ENCODE measurements around the gene DSCAML1.
A peak's percentile ranks its signal among the peaks of the same experiment; 100 is the strongest.

The DSCAML1 gene

DNA sequence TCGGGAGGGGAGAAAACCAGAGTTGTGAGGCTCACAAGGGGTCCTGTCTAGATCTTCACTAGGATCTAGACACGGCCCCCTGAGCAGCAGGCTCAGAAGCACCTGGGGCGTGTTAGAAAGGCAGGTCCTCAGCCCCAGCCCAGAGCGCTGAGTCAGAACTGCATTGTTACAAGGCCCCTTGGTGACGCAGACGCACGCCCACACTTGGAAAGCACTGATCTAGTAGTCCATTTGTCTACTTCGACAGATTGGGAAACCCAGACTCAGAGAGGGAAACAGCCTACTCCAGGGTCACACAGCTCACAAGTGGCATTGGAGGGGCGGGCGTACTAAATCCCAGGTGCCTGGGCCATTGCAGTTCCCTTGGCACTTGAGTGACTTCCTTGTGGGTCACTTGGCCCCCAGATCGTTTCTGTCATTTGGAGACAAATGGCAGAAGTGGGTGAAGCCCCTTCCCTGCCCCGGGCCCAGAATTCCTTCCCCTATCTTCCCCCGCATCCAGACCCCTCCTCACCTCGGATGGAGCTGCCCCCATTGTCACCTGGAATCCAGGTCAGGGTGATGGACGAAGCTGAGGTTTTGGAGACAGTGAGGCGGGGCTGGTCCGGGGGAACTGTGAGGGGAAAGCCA is 358.5 kb downstream of the DSCAML1 start:
- Histone ChIP-seq H3K27ac (no peak overlapping the region), H3K4me3 (no peak overlapping the region)

DNA sequence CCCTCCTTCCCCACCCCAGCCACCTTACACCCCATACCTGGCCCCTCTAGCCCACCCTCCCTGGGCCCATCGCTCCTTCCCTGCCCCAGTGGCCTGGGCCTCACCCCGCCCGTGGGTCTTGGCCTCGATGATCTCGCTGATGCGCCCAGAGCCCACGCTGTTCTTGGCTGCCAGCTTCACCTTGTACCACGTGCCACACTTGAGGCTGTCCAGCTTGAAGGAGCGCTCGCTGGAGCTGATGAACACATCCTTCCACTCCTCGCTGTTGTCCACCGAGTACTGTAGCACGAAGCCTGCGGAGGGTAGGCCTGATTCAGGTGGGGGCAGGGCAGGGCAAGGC is 359.3 kb downstream of the DSCAML1 start:
- H3K27ac ChIP-seq, result no peak overlapping the region
- no peak overlapping the region for H3K4me3 ChIP-seq

DNA sequence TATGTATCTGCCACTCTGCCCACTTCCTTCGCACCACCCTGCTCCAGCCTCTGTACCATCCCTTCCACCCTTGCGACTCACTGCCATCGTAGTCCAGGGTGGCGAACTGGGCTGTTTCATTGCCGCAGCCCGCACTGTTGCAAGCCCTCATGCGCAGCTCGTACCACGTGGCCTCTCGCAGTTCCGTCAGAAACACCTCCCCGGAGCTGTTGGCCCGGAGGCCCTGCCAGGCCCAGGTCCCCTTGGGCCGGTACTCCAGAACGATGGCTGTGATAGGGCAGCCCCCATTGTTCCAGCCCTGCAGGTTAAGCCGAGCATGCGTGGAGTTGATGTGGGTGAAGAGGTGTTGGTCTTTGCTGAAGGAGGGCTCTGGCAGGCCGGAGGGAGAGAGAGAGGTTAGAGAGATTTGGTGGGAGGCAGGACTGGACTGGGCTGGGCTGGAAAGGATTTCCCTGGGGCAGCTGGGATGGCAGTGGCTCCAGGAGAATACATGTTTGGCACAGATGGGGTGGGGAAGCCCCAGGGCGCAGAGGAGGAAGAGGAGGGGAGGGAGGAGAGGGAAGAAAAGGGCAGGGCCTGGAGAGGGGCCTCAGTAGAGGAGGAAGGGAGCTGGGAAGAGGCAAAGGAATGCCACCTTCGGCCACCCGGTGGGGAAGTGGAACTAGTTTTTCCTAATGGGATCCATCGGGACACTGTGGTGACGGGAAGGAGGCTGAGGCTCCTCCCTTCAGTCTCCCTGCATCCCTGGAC is 359.8 kb downstream of the DSCAML1 start:
- Histone ChIP-seq H3K4me3 (no peak overlapping the region), H3K27ac (no peak overlapping the region)

DNA sequence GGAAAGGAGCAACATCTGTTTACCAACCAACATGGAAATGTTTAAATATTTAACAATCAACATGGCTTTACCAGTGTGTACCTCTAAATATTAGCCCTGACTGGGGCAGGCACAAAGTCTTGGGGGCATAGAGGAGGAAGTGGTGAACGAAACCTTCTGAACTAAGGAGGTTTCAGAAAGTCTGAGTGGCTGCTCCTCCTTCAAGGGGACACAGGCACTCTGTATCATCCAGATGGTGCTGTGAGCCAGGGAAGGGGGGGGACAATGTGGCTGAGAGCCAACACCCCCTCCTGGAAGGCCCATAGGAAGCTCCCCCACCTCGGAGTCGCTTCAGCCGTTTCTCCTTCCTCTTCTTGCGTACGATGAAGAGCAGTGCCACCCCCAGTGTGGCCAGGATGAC is 361.7 kb downstream of the DSCAML1 start:
- no peak overlapping the region for H3K27ac ChIP-seq

DNA sequence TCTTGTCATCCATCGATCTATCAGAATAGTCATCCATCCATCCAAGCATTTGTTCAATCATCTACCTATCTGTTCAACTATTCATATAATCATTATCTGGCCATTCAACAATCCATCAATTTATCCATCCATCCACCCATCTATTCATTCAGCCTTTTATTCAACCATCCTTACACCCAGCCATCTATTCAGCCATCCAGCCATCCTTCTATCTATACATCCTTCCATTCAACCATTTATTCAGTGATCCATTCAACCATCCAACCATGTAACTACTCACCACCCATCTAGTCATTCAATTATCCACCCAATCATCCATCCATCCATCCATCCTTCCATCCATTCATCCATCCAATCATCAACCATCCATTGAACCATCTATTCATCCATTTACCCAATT is 362.5 kb downstream of the DSCAML1 start:
- Histone ChIP-seq H3K27ac (peak overlapping the region in 1 of 21 experiments; percentile 13), H3K4me3 (no peak overlapping the region)

More for the DNA sequence above, 361.7 kb downstream of the DSCAML1 start:
- H3K4me3 ChIP-seq, result no peak overlapping the region

DNA sequence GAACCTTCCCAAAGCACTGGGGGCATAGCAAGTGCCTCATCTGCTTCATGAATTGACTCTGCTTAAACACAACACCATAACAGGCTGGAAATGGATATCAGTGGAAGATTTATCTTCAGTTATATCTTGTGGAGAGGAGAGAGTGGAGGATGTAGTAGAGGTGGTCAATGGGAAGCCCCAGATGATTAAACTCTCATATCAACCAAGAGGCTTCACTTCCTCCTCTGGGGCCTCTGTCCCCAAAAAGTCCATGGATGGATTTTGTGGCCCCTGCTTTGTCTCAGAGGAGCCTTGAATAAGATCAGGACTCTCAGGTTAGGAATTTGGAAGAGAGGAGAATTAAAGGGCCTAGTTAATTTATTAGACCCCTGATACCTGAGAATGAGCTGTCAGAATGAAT is 363.3 kb downstream of the DSCAML1 start:
- Histone ChIP-seq H3K4me3 (no peak overlapping the region), H3K27ac (no peak overlapping the region)

DNA sequence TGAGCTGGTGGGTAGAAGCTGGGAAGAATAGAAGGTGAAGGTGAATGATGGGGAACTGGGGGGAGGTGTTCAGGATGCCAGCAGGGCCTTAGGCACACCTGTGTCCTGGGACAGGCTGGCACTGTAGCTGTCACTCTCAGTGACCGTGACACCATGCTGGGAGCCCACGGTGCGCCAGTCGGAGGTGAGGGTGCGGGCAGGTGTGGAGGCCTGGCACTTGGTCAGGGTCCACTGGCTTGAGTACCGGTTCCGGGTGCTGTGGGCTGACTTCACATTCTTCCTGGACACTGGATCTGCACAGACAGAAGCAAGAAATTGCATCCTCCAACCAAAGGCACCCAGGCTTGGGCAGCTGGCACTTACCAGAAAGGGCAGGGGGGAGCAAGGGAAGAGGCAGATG is 365.6 kb downstream of the DSCAML1 start:
- Histone ChIP-seq H3K27ac (no peak overlapping the region), H3K4me3 (no peak overlapping the region)

DNA sequence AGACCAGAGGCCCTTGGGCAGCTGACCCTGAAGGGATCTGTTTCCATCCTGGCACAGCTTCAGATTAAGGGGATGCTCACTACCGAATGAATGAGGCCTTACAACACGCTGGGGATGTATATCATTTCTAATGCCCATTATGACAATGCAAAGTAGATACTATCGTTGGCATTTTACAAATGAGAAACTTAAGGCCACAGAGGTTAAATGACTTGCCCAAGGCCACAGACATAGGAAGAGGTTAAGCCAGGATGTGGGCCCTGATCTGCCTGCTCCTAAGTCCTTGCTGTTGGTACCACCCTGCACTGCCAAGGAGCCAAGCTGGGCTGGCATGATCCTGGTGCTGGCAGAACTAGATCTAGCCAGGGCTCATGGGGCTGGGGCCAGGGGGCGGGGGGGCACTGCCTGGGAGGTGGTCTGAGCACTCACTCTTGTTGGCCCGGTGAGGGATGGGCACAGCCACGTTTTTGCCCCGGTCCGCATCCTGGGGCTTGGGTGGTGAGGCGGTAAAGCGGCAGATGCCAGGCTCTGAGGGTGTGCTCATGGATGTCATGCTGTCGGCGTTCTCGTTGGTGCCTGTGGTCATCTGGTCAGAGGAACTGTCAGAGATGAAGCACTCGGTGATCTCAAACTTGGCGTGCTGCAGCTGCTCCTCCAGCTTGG is 366.6 kb downstream of the DSCAML1 start:
- Histone ChIP-seq H3K4me3 (no peak overlapping the region), H3K27ac (no peak overlapping the region)

DNA sequence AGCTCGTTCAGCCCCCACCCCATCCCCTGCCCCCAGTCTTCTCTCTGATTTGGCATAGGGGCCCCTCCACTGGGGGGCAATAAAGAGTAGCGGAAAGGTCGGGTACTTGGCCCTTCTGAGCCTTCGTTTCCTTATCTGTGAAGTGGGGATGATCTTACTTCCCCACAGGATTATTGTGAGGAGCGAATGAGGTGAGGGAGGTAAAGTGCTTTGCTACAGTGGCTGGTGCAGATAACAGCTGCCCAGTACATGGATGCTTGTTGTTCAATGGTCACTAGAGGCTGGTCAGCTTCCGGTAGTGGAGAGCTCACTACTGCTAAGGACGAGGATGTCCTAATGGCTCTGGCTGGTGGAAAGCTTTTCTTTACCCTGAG is 368.2 kb downstream of the DSCAML1 start:
- Histone ChIP-seq H3K27ac (no peak overlapping the region), H3K4me3 (no peak overlapping the region)

DNA sequence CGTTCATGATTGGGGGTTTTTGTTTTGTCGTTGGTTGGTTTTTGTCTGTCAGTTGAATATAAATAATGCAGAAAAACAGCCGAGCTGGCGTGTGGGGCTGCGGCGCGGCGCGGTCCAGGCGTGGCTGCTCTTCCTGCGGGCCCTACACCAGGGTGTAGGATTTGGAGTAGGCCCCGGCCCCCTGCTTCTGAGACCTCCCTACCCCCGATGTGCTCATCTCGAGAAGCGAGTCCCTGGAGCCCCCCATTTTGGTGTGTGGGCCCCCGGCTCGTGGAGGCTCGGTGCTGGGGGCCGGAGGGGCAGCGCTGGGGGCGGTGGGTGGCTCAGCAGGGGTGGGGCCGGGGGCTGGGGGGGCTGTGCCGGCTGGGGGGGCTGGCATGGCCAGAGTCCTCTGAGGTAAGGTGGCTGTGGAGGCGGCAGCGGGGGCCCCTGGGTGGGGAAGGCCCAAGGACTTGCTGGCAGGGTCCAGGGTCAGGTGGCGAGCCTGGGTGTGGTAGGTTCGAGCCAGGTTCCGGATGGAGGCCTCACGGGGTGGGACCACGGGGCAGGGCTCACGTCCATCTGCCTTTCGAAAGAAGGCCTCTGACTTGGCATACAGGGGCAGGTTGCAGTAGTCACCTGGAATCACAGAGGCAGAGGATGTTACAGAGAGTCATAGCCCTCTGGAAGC is 368.7 kb downstream of the DSCAML1 start:
- Histone ChIP-seq H3K27ac (no peak overlapping the region), H3K4me3 (no peak overlapping the region)

DNA sequence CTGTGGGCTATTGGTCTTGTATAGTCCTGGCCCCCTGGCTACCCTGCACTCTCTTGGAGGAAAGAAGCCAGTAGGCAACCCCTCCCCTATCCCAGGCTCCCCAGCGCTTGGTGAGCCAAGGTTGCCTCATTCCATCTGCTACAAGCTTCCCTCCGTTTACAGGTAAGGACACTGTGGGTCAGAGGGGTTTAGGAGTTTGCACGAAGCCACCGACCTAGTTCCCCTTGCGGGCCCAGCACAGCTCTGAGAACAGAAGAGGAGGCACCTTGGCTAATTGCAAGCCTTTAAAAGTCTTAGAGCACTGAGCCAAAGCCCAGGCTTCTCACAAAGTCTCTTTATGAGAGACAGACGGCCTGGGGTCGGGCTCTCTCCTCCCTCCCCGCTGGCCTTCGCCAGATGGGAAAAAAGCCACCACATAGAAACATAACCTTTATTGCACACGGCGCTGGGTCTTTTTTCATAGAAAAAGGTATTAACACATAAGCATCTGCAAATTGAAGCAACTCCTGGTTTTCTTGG is 369.6 kb downstream of the DSCAML1 start:
- Histone ChIP-seq H3K4me3 (no peak overlapping the region), H3K27ac (no peak overlapping the region)

DNA sequence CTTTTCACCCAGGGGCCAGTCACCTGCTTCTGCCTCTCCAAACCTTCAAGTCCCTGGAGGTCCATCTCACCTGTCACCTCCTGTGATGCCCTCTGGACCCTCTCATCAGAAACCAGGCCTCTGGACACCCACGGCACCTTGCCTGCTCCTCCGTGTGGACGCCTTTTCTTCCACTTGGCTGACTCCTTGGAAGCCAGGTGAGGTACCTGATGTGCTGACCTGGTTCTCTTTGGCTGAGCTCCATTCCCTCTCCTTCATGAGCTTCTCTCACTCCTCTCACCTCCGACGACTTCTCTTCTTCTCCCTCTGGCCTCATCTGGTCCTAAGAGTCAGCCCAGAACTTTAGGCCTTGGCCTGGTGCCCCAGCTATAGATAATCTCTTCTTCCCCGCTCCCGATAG is 370.1 kb downstream of the DSCAML1 start:
- Histone ChIP-seq H3K4me3 (no peak overlapping the region), H3K27ac (no peak overlapping the region)

DNA sequence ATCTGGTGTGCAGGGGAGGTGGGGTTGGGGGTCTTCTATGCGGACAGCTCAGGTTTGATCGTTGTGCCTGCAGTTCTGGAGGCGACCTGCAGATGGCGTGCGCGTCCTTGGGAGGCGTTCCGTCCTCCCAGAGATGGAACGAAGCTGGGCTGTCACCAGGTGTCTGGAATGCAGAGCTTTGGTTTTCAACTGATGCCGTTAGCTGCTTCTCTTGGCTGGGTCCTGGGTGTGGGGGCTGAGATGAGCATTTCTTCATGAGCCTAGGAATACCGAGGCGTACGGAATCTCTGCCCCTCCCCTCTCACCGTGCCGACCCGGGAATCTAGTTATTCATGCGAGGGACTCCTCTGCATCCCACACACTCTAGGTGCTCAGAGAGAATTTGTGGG is 370.7 kb downstream of the DSCAML1 start:
- no peak overlapping the region for H3K27ac ChIP-seq
- H3K4me3 ChIP-seq, result no peak overlapping the region

DNA sequence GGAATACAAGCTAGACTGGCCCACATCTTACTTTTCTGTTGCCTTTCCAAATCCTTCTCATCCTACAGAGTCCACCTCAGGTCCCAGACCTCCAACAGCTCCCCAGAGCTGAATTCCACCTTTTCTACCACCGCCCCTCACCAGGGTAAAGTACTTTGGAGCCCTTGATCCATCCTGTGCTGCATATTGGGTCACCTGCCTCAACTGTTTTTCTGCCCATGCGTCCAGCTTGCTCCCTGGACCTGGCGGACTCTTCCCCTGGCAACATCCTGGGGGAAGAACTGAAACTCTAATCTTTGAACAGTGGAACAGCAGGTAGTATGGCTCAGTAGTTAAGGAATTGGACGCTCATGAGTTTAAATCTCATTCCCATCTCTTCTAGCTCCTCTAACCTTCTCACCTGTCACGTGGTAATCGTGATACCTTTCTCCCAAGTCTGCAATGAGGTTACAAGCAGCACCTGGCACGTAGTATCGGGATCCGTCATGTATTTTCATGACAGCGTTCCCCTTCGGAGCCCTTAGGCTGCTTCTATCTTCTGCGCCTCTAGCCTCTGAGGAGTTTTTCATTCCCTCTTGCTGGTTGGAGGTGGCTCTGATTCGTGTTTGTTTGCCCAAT is 371.2 kb downstream of the DSCAML1 start:
- Histone ChIP-seq H3K27ac (no peak overlapping the region), H3K4me3 (no peak overlapping the region)

DNA sequence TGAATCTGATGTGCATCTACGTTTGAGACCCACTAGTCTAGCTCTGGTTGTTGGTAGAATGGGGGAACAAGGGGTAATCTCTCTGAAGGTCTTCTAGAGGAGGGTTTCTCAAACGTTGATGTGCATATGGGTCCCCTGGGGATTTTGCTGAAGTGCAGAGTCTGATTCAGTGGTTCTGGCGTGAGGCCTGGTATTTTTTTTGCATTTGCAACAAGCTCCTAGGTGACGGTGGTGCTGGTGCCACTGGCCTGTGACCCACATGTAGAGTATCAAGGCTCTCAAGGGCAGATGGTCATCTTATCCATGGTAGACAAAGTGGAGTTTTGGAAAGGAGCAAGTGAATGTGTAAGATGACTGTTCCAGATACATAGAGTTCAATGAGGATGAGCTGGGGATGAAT is 372.2 kb downstream of the DSCAML1 start:
- no peak overlapping the region for H3K4me3 ChIP-seq
- no peak overlapping the region for H3K27ac ChIP-seq

DNA sequence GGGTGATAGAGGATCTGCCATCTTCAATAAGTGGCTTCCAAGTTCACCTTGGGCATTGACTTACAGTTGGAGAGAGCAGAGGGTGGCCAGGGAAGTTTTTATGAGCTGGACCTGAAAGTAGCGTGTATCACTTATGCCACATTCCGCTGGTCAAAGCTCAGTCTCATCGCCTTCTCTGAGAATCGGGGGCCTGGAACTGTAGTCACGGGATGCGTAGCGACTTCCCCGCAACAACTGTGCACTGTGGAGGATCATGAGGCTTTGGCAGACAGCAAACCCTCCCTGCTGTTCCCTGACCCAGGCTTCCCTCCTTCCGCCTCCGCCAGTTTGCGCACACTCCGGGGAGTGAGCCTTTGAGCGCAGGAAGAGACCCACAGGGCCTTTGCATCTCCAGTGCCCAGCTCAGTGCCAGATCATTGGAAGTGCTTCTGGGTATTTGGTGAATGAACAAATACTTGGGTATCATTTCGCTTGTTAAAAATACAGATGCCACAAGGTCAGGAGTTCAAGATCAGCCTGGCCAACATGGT is 373.9 kb downstream of the DSCAML1 start:
- no peak overlapping the region for H3K27ac ChIP-seq
- H3K4me3 ChIP-seq, result no peak overlapping the region

DNA sequence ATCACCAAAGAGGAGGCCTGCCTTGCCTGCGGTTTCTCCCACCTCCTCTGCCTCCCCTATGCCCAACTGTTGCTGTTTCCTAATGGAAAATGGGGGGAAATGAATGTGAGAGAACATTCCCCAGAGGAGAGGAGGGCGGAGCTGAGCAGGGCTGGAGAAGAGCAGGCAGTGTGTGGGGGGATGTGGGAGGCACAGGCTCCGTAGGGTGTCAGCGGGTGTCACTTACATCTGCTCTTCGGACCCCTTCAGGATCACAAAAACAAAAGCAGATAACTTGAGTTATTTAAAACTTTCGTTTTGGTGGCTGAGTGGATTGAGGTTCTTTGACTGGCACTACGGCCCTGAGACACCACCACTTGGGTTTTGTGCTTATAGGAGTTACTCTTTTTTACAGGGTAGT is 375.5 kb downstream of the DSCAML1 start:
- Histone ChIP-seq H3K4me3 (no peak overlapping the region), H3K27ac (no peak overlapping the region)

DNA sequence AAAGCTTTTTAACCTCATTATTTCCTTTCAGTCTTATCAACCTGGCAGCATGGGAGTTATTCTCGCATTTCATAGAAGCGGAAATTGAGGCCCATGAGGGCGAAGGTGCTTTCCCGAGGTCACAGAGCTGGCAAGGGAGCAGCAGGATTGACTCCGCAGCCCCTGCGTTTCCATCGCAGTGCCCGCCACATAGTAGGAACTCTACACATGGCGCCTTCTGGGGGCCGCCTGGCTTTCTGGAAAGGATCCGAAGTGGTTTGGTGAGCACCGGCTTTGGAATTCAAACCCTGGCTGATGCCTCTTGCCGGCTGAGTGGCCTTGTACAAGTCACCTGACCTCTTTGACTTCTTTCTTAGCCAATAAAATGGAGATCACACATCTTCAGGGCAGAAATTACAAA is 376.0 kb downstream of the DSCAML1 start:
- Histone ChIP-seq H3K4me3 (no peak overlapping the region), H3K27ac (no peak overlapping the region)

DNA sequence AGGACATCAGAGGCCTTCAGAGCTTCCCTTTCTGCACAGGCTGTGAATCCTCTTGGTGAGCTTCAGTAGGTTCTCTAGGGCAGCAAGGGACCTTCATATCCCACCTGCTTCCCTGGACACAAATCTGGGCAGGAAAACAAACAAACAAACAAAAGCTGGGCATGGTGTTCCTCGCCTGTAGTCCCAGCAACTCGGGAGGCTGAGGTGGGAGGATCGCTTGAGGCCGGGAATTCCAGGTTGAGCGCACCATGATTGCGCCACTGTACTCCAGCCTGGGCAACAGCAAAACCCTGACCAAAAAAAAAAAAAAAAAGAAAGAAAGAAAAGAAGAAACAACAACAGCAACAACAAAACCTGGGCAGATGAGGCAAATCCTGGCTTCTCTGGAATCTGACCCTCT is 376.4 kb downstream of the DSCAML1 start:
- no peak overlapping the region for H3K27ac ChIP-seq
- no peak overlapping the region for H3K4me3 ChIP-seq

DNA sequence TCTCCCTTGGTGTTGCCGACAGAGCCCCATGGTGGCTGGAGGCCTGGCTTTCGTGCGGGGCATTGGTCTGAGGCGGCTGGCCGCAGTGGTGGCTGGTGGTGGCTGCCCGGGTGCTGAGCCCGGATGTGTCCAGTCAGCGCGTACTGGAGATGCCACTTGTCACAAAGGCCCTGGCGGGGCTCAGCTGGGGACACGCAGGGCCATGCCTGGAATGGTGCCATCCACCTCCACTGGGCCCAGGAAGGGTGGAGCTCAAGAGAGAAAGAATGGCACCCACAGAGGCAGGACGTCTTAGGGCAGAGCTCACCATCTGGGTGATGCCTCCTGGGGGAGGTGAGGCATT is 376.9 kb downstream of the DSCAML1 start:
- no peak overlapping the region for H3K27ac ChIP-seq

More for the DNA sequence above, 376.9 kb downstream of the DSCAML1 start:
- H3K4me3 ChIP-seq, result no peak overlapping the region
